HuH-7.5 (cell line): ENCODE measurements around the gene TOMM22.
A peak's percentile ranks its signal among the peaks of the same experiment; 100 is the strongest.
"Not testable (repeated sequence)": the region's sequence is repeated elsewhere in the genome, so short reads cannot be mapped to it uniquely, and the experiment has no call there.

Experiments used
- DNase-seq: peaks from one replicate; pipeline ENCODE4 v3.0.0; 2011; ENCODE audit warnings: low spot score

Gene TOMM22

DNA sequence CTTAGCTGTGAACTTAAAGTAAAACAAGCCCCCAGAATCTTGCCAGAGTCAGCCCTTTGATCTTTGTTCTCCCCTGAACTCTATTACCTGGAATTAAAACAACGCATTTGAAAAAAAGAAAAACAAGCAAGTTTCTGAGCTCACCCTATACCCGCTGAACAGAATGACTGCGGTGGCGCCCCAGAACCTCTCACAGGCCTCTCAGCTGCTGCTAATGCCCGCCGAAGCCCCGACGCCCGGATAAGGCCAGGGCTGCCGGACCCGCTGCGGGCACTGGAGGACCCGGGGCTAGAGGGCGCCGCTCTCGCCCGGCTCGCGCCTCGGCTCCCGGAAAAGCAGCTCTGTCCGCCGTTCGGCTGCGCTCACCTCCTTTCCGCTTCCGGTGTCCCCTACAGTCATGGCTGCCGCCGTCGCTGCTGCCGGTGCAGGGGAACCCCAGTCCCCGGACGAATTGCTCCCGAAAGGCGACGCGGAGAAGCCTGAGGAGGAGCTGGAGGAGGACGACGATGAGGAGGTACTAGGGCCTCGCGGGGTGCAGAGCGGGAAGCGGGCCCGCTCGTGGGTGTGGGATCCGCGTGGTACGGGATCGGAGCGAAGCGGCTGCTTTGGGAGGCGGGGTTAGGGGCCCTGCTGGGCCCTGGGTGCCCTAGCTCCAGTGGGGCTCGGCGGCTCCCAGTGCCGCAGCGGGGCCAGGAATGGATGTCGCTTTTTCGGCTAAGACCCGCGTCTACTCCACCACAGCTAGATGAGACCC, at the start of gene TOMM22:
Gene TOMM22 (plus strand): TSS at position 376 of the 754 bp plus-strand sequence. CDS start 22 bp downstream, at position 398.
- peak; percentile 84 for DNase-seq

DNA sequence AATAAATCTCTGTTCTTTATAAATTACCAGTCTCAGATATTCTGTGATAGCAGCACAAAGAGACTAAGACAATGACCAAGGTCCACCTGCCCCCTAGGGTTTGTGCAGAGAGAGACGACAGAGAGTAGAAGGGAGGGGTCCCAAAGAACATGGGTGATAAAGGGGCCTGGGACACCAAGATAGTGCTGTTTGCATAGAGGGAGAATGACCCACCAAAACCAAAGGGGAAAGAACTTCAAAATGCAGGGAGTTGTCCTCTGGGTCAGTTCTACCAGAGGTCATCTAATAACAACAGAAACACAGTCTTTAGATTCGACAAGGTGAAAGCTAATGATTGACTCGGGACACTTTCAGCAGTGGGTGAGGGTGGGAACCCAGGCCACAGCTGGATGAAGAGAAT, 49.2 kb upstream of the TOMM22 start:
- DNase-seq, result no peak

DNA sequence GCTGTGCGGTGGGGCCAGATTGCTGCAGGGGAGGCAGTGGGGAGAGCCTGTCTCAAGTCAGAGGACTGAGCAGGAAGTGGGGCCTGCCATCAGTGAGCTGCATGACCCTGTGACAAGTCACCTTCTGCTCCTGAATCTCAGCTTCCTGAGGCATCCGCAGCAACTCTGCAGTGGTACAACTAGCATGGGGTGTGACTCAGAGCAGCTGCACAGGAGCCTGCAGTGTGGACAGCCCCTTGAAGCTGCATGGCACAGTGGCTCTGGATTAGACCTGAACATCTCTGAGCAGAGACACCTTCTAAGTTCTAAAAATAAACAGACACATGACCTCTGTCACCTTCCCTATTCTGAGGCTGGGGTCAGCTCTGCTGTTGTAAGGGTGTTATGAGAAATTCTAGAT, 43.5 kb upstream of the TOMM22 start:
- no peak for DNase-seq

DNA sequence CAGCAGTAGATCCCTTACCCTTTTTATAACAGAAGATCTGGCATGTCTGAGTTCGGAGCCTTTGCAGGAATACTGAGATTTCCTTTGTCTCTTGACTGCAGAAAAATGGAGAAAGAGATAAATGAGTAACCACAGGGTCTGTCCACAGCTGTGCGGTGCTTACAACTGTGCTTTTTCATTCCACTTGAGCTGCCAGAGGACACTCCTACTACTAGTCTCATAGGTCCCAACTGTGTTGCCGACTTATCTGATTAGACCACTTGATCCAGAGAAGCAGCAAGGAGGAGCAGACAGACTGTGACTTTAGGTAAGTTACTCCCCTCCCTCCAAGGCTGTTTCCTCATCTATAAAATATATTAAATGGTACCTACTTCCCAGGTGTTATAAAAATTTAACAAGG, 43.0 kb upstream of the TOMM22 start:
- no peak for DNase-seq

DNA sequence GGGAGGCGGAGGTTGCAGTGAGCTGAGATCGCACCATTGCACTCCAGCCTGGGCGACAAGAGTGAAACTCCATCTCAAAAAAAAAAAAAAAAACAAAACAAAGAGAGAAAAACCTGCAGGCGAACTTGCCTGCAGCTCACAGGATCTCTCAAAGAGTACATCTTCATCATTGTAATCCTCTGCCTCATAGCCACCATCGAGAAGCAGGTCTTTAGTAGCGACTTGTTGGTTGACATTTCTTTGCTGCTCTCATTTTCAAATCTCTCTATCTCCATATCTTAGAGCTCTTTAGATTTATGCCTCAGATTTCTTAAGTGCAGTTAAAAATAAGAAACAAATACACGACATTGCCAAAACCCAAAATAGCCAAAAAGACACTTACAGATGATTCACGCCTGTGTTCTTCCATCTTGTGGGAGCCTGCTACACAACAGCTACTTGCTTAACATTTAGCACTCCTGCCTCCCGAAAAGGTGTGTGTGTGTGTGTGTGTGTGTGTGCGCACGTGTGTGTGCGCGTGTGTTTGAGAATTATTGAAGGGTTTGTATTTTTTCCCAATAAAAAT, 40.2 kb upstream of the TOMM22 start:
- DNase-seq, result no peak

DNA sequence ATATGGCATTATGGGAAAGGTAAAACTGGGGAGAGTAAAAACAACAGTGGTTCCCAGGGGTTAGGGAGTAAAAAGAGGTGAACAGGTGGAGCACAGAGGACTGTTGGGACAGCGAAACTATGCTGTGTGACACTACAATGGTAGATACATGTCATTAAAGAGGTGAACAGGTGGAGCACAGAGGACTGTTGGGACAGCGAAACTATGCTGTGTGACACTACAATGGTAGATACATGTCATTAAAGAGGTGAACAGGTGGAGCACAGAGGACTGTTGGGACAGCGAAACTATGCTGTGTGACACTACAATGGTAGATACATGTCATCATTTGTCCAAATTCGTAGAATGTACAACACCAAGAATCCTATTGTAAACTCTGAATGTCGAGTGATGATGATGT, 37.5 kb upstream of the TOMM22 start:
- not testable (repeated sequence) for DNase-seq

DNA sequence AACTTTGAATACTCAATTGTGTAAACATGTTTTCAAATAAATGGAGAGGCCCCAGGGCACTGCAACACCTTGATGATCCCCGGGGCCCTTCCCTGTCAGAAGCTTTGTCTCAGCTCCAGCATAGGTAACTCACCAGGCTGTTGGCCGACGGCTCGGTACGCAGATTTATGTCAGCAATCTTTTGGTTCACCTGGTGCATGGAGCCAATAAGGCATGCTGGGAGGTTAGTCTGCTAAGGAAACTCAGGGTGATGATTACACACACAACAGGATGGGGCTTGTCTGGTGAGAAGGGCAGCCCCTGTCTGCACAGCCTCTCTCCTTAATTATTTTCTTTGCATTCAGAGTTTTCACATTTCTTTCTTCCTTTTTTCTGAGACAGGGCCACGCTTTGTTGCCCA, 36.3 kb upstream of the TOMM22 start:
- no peak for DNase-seq

DNA sequence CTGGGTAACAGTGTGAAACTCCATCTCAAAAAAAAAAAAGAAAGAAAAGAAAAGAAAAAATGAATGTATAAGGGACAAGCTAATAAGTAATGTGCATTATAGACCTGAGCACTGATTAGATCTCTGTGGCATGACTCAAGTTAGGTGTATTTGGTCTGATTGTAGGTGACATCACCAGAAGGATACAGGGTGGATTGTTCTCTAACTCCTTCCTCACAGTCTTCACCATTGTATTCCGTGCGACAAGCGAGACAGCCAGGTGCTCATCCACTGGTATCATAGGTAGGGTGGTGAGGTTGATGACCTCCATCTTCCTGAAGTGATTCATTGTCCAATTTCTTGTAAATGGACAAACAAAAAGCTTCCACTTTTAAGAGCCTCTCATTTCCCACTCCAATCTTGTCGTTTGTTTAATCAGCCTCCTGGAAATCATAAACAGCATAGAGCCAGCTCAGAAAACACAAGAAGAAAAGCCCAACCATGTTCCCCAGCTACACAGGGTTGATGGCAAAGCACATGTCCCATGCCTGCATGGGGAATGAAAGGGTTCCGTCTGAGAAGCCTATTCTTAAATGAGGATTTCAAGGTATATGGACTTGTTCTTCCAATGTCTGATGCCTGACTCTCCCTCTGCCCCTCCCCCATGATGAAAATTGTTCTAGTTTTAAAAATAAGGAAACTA, 31.8 kb upstream of the TOMM22 start:
- DNase-seq, result no peak

DNA sequence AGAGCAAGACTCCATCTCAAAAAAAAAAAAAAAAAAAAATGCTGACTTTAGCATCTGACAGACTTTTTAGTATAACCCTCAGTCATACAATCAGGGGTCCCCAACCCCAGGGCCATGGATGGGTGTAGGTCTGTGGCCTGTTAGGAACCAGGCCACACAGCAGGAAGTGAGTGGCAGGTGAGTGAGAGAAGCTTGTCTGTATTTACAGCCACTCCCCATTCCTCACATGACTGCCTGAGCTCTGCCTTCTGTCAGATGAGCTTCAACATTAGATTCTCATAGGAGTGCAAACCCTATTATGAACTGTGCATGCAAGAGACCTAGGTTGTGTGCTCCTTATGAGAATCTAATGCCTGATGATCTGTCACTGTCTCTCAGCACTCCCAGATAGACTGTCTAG, 28.9 kb upstream of the TOMM22 start:
- no peak for DNase-seq

DNA sequence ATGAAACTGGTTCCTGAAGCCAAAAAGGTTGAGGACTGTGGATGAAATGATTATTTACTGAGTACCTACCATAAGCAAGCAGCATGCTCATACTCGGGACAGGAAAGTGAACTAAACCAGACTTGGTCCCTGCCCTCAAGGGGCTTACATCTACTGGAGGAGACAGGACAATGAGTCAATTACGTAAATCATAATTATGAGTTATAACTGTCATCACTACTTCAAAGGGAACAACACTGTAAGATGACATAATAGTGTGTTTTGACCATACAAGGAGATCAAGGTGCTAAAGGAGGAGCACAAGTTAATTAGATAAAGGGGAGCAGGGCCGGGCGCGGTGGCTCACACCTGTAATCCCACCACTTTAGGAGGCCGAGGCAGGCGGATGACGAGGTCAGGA, 28.0 kb upstream of the TOMM22 start:
- no peak for DNase-seq

DNA sequence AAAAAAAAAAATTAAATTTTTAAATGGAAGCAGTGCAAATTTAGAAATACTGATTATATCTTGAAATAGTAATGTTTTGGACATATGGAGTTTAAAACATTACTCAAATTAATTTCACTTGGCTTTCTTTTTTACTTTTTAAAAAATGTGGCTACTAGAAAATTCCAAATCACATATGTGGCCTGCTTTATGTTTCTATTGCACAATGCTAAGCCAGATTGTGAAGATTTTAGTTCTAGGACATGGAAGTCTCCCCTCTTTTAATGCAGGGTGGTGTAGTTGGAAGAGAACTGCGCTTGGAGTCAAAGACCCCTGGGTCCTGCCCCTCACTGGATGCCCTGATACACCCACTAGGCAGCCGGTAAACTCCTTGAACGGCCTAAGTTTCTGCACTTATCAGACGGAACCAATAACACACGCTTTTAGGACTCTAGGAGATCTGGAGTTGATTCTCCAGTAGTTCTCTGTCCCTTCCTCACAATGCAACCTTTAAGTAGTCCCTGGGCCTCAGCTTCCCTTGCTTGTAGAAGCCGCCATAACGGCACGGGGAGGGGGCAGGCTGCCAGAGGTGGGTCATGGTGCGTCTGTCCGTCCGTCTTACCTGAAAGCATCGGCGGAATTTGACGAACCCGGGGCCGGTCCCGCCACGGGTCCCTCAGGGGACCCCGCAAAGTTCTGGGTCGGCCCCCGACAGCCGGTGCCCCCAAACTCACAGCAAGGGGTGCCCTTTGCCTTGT, 26.1 kb upstream of the TOMM22 start:
- no peak for DNase-seq

DNA sequence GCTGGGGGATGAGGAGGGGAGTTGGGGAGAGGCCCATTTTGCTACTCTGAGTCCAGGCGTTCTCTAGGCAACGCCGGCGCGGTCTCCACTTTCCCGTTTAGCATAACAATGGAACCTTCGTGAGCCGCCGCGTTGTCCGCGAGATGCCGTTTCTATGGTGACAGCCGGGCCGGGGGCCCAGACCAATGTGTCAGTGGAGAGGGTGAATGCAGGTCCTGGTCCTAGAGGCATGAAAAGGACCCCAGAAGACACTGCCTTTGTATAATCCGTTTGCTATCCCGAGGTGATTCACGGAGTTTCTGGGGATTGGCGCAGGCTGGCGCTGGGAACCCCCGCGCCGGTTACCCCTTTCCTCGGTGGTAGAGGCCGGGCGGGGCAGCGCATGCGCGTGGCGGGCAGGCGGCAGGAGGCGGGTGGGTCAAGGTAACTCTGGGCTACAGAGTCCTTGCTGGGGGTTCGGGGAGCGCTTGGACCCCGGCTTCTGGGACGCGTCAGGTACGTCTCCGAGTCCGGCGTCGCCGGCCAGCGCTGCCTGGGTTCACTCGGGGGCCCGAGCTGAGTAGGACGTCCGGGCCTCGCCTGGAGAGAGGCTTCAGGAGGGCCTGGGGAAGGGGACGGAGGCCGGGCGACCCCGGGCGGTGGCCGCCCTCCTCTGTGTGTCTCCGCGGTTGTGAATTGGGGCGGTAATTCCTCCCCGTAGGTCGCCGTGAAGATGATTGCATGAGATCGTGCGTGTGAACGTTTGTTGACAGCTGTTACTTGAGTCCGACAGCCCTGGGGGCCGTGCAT, 25.3 kb upstream of the TOMM22 start, which contains the start of the genes CBY1 and FAM227A:
Gene CBY1 (plus strand): TSS at position 383 of the 789 bp plus-strand sequence. CDS start 11,417 bp downstream, outside the sequence.
Gene FAM227A (minus strand): TSS at position 137 of the 789 bp plus-strand sequence. CDS start 6,224 bp downstream, outside the sequence.
- DNase-seq, result peak; percentile 91

DNA sequence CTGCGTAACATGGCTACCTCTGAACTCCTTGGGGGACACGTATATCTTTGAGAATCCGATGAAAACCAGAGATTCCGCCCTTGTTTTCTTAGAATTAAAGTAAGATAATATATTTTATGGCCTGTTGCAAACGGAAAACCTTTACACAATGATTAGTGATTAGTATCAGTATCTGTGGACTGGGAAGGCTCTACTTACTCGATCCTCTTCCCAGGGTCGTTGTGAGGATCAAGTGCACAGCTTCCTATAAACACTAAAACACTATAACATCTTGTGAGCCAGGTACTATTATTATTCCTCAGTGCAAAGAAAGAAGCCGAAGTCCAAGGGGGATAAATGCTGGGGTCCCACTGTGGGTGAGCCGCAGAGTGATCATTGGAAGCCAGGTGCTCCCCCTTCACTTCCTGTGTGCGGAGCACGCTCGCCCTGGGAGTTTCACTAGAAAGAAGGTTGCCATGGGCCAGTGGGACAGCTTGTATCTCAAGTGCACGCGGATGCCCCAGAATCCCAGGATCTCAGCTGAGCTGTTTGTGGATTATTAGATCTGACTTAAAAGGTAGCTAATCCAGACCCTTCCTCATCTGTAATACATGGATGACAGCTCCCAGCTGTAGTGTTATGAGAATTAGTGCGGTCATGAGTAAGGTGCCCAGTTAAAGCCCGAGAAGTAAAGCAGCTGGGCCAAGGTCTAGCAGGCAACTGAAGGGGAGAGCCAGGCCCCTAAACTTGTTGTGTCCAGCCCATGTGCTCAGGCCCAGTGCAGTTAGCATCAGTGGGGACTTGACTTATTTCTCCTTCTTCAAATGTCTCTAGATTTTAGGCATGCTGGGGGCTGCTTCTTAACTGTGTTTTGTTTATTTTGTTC, 24.5 kb upstream of the TOMM22 start:
- no peak for DNase-seq

DNA sequence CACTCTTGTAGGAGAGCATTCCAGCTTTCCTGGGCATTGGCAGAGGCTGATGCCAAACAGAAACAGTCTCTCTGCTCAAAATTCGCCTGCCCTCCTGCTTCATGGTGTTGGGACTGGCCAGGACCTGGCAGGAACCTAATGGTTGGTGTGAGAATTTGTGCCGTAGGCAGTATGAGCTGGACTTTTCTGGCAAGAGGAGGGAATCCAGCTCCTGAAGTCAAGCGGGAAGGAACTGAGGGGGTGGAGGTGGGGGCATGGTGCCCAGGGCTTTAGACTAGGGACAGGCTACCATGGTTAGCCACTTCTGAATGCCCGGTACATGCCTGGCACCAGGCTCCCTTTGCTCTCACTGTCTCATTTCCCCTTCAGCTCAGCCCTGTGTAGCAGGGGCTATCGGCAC, 6.9 kb upstream of the TOMM22 start:
- no peak for DNase-seq

DNA sequence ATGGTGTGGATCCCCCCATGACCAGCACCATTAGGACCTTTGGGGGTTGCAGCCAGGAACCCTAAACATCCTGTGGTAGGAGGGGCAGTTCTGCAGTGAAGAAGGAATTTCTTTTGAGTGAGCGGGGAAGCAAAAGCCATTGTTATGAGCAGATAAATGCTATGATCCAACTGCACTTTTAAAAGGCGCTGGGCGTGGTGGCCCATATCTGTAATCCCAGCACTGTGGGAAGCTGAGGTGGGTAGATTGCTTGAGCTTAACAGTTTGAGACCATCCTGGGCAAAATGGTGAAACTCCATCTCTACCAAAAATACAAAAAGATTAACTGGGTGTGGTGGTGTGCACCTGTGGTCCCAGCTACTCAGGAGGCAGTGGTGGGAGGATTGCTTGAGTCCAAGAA, 5.9 kb upstream of the TOMM22 start:
- no peak for DNase-seq

DNA sequence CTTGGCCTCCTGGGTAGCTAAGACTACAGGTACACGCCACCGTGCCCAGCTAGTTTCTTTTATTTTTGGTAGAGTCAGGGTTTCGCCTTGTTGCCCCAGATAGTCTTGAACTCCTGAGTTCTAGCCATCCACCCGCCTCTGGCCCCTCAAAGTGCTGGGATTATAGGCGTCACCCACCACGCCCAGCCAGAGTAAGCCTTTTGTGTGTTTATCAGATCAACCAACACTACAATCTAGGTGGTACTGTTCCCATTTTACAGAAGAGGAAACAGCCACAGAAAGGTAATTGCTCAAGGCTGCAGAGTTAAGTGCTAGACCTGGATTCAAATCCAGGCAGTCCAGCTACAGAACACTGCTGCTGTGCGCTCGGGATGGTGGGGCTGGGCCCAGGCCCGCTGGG, 3.1 kb downstream of the TOMM22 start:
- no peak for DNase-seq

DNA sequence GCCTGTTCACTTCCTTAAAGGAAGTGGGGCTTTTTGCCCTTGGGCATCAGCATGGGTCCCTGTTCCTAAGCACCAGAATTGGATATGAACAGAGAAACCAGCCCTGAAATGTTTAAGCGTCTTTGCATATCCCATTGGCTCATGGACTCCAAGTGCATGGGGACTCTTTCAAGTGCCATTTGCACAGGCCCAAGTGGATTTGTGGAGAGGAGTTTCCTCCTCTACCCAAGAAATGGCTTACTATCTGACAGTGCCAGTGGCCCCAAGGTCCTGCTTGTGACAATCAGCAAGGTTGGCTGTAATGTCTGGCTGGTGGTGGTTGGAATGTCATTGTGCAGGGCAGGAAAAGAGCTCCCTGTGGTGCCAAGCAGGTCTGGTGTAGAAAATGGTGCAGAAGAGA, 4.0 kb downstream of the TOMM22 start:
- DNase-seq, result no peak

DNA sequence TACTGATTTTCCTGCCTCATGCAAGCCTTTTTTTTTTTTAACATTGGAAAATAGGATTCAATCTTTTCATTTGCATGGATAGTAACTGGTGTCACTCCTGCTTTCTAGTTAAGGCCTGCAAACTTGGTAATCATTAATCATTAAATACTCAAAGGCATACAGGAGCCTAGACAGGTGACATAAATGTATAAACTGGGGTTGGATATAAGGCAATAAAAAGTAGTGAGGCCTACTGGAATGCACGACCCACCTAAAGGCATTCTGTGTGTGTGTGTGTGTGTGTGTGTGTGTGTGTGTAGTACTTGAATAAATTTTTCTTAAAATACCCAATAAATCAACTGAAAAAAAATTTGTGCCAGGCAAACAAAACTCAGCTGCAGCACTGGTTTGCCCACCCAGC, 7.9 kb downstream of the TOMM22 start:
- no peak for DNase-seq

DNA sequence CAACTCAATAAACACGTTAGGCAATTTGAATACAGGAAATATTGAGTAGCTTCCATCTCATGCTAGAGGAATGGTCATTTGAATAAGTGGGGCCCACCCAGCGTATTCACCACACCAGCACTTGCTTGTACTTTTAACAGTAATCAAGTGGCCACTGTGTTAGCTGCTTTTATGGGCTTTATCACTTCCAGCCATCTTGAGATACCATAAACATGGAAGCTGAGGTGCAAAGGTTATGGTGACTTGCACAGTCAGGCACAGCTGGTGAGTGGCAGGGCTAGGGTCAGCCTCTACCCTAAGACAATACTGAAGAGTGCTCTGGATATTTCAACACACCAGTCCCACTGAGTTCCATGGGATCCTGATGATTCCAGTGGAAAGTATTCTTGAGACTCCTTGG, 12.3 kb downstream of the TOMM22 start:
- DNase-seq, result peak; percentile 51

DNA sequence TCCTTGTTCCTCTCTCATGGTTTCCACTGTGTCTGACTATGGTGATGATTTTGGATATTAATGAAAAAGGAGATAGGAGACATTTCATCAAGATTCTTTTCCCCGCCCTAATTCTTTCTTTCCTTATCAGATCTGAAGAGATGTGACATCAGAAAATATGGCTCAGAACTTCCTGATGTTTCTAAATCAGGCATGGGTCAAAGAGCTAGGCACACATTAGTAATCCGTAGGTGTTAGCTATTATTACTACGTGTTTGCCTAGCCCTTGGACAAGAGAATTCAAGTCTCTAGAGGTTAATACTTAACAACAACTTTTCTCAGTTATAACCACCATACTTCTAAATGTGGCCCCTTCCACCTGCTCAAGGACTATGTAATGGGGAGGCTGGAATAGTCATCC, 13.2 kb downstream of the TOMM22 start:
- no peak for DNase-seq
